Neural cell (in vitro differentiated cells): ENCODE results near the gene MPEG1. TPM values are rescaled to one million over a fixed set of nuclear protein-coding genes. Genes with fewer than 3 reads are reported as not detected.

Source experiments
- H2AFZ ChIP-seq: fragments of 200-600, 300-800 bp; sonication (generic), shearing (Covaris generic); 2 replicates; pipeline ENCODE4 v1.6.0; 2014; ENCODE audit warnings: low read depth, mild to moderate bottlenecking, antibody characterized with exemption, low read length, moderate library complexity
- H3F3A ChIP-seq: fragments of 200-600 bp; shearing (Covaris generic); 2 replicates; pipeline ENCODE4 v1.6.1; 2016; ENCODE audit warnings: mild to moderate bottlenecking, moderate library complexity, mixed read lengths, antibody characterized with exemption, low read length; ENCODE audit not compliant: insufficient read depth, poor library complexity, severe bottlenecking
- H3K27ac ChIP-seq: fragments of 200-600, 300-800 bp; sonication (generic), shearing (Covaris generic); 2 replicates; pipeline ENCODE4 v1.5.1; 2014; ENCODE audit warnings: mild to moderate bottlenecking, low read length, moderate library complexity
- H3K27me3 ChIP-seq: fragments of 300-800, 200-600 bp; sonication (generic), shearing (Covaris generic); 2 replicates; pipeline ENCODE4 v1.6.0; 2014; ENCODE audit warnings: mild to moderate bottlenecking, low read depth, low read length, moderate library complexity; ENCODE audit not compliant: insufficient read depth
- H3K36me3 ChIP-seq: fragments of 300-800, 200-600 bp; sonication (generic), shearing (Covaris generic); 2 replicates; pipeline ENCODE4 v1.5.1; 2014; ENCODE audit warnings: mild to moderate bottlenecking, antibody characterized with exemption, low read length, moderate library complexity; ENCODE audit not compliant: insufficient read depth
- H3K4me2 ChIP-seq: fragments of 300-800, 200-600 bp; sonication (generic), shearing (Covaris generic); 2 replicates; pipeline ENCODE4 v1.6.0; 2014; ENCODE audit warnings: mild to moderate bottlenecking, low read length
- H3K4me3 ChIP-seq: fragments of 300-800, 200-600 bp; sonication (generic), shearing (Covaris generic); 2 replicates; pipeline ENCODE4 v1.5.1; 2014; ENCODE audit warnings: mild to moderate bottlenecking, low read length, moderate library complexity
- H3K79me2 ChIP-seq: fragments of 200-600 bp; shearing (Covaris generic); replicated peaks from 2 replicates; pipeline ENCODE4 v1.6.0; 2014; ENCODE audit warnings: mild to moderate bottlenecking, low read length, moderate library complexity; ENCODE audit not compliant: insufficient read depth
- H3K9ac ChIP-seq: fragments of 300-800, 200-600 bp; sonication (generic), shearing (Covaris generic); 2 replicates; pipeline ENCODE4 v1.6.1; 2016; ENCODE audit warnings: mild to moderate bottlenecking, low read length, mixed read lengths
- H3K9me2 ChIP-seq: fragments of 200-600 bp; shearing (Covaris generic); 2 replicates; pipeline ENCODE4 v1.6.1; 2016; ENCODE audit warnings: mild to moderate bottlenecking, low read length, mixed read lengths; ENCODE audit not compliant: insufficient read depth
- H3K9me3 ChIP-seq: fragments of 200-600, 300-800 bp; sonication (generic), shearing (Covaris generic); 2 replicates; pipeline ENCODE4 v1.6.1; 2016; ENCODE audit warnings: mild to moderate bottlenecking, mixed run types, low read length, moderate library complexity, mixed read lengths
- H4K20me1 ChIP-seq: fragments of 200-600 bp; shearing (Covaris generic); 2 replicates; pipeline ENCODE4 v1.6.1; 2016; ENCODE audit warnings: mild to moderate bottlenecking, mixed run types; ENCODE audit not compliant: insufficient read depth
- CTCF ChIP-seq: fragments of 450-650 bp; IDR thresholded peaks from 2 replicates; pipeline ENCODE4 v1.5.1; 2014; ENCODE audit warnings: antibody characterized with exemption, mild to moderate bottlenecking, moderate library complexity; ENCODE audit not compliant: poor library complexity, severe bottlenecking
- EP300 ChIP-seq: fragments of 450-650 bp; conservative IDR thresholded peaks from 2 replicates; pipeline ENCODE4 v1.6.1; 2014; ENCODE audit warnings: antibody characterized with exemption, mild to moderate bottlenecking, moderate library complexity; ENCODE audit not compliant: poor library complexity, severe bottlenecking
- EZH2 ChIP-seq: fragments of 200-600, 300-800 bp; shearing (Covaris generic), sonication (generic); IDR thresholded peaks from 2 replicates; pipeline ENCODE4 v1.6.1; 2014; ENCODE audit warnings: antibody characterized with exemption, low read length, borderline replicate concordance, mild to moderate bottlenecking; ENCODE audit not compliant: insufficient read depth, poor library complexity, severe bottlenecking
- MXI1 ChIP-seq: fragments of 450-650 bp; conservative IDR thresholded peaks from 2 replicates; pipeline ENCODE4 v1.6.1; 2014; ENCODE audit warnings: antibody characterized with exemption, mild to moderate bottlenecking; ENCODE audit not compliant: poor library complexity, severe bottlenecking
- POLR2AphosphoS5 ChIP-seq: IDR thresholded peaks from 2 replicates; pipeline ENCODE4 v1.6.1; 2012
- RAD21 ChIP-seq: fragments of 450-650 bp; conservative IDR thresholded peaks from 2 replicates; pipeline ENCODE4 v1.6.1; 2014; ENCODE audit warnings: antibody characterized with exemption, mild to moderate bottlenecking, moderate library complexity
- REST ChIP-seq: IDR thresholded peaks from 2 replicates; pipeline ENCODE4 v1.6.1; 2012; ENCODE audit warnings: borderline replicate concordance
- SMC3 ChIP-seq: fragments of 450-650 bp; conservative IDR thresholded peaks from 2 replicates; pipeline ENCODE4 v1.6.1; 2014; ENCODE audit warnings: antibody characterized with exemption, mild to moderate bottlenecking, moderate library complexity; ENCODE audit not compliant: poor library complexity
- TAF1 ChIP-seq: IDR thresholded peaks from 2 replicates; pipeline ENCODE4 v1.6.1; 2012; ENCODE audit warnings: low read depth
- polyA plus RNA-seq: library from polyadenylated mRNA; depleted of rRNA; stranded (reverse); fragments of >200 nt; gene quantifications from 2 replicates; pipeline ENCODE4 v1.2.3, GENCODE V29; 2014

MPEG1 gene
- polyA plus RNA-seq, 1 donor from 2014 or later = 0.21 TPM

GRCh38 chr11:59214141-59214893 is 1.6 kb upstream of the MPEG1 start:
- no peaks in the 10 kb centered on the region for H3K27me3 ChIP-seq
- no peak overlapping the region for H3K4me3 ChIP-seq
- no peaks in the 10 kb centered on the region for H3K36me3 ChIP-seq
- H3F3A ChIP-seq = no peaks in the 10 kb centered on the region
- no peaks in the 10 kb centered on the region for H3K9me3 ChIP-seq
- H3K79me2 ChIP-seq = no peaks in the 10 kb centered on the region
- no peak overlapping the region for H3K4me2 ChIP-seq
- H4K20me1 ChIP-seq = no peaks in the 10 kb centered on the region
- H3K9ac ChIP-seq = no peak overlapping the region
- H3K27ac ChIP-seq = no peak overlapping the region
- no peaks in the 10 kb centered on the region for H3K9me2 ChIP-seq
- TF ChIP-seq REST (no peak), TAF1 (no peak), EP300 (no peak), MXI1 (no peak), CTCF (no peak), EZH2 (no peak), SMC3 (no peak), POLR2AphosphoS5 (no peak), RAD21 (no peak)
- no peak overlapping the region for H2AFZ ChIP-seq

GRCh38 chr11:59212222-59212621 is 505 bp downstream of the MPEG1 start:
- H3K79me2 ChIP-seq = no peaks in the 10 kb centered on the region
- no peak overlapping the region for H3K4me3 ChIP-seq
- no peak overlapping the region for H3K4me2 ChIP-seq
- H4K20me1 ChIP-seq = no peaks in the 10 kb centered on the region
- no peaks in the 10 kb centered on the region for H3F3A ChIP-seq
- no peak overlapping the region for H3K9ac ChIP-seq
- no peaks in the 10 kb centered on the region for H3K9me2 ChIP-seq
- no peaks in the 10 kb centered on the region for H3K27me3 ChIP-seq
- no peak for TF ChIP-seq EZH2
- no peak for TF ChIP-seq RAD21
- TF ChIP-seq TAF1 = no peak
- no peak for TF ChIP-seq MXI1
- no peak for TF ChIP-seq CTCF
- TF ChIP-seq POLR2AphosphoS5 = no peak
- TF ChIP-seq EP300 = no peak
- no peak for TF ChIP-seq REST
- TF ChIP-seq SMC3 = no peak
- H3K36me3 ChIP-seq = no peaks in the 10 kb centered on the region
- H2AFZ ChIP-seq = no peak overlapping the region
- H3K27ac ChIP-seq = no peak overlapping the region
- no peaks in the 10 kb centered on the region for H3K9me3 ChIP-seq
